Karpas-422 (cell line): ENCODE measurements around the gene LRRC74B. TPM values are rescaled to one million over a fixed set of nuclear protein-coding genes. Genes with fewer than 3 reads are reported as not detected.
"Not testable (repeated sequence)": the region's sequence is repeated elsewhere in the genome, so short reads cannot be mapped to it uniquely, and the experiment has no call there.

Experiments used
- DNase-seq: peaks from one replicate; pipeline ENCODE4 v3.0.0-alpha.2; 2015
- H2AFZ ChIP-seq: fragments of 200-600 bp; sonication (generic); 2 replicates; pipeline ENCODE4 v1.6.1; 2014; ENCODE audit warnings: antibody characterized with exemption, low read length, mixed read lengths
- H3K27ac ChIP-seq: fragments of 200-600 bp; sonication (generic); 2 replicates; pipeline ENCODE4 v1.5.1; 2014; ENCODE audit warnings: mild to moderate bottlenecking, low read length, moderate library complexity
- H3K27me3 ChIP-seq: fragments of 200-600 bp; sonication (generic); 2 replicates; pipeline ENCODE4 v1.6.1; 2014; ENCODE audit warnings: low read length, mixed read lengths
- H3K36me3 ChIP-seq: fragments of 200-600 bp; sonication (generic); 2 replicates; pipeline ENCODE4 v1.6.1; 2014; ENCODE audit warnings: low read length, mixed read lengths; ENCODE audit not compliant: insufficient read depth
- H3K4me1 ChIP-seq: fragments of 200-600 bp; sonication (generic); 2 replicates; pipeline ENCODE4 v1.6.1; 2014; ENCODE audit warnings: mild to moderate bottlenecking, low read length, mixed read lengths
- H3K4me2 ChIP-seq: fragments of 200-600 bp; sonication (generic); 2 replicates; pipeline ENCODE4 v1.6.1; 2014; ENCODE audit warnings: low read length, low read depth, mild to moderate bottlenecking; ENCODE audit not compliant: poor library complexity, severe bottlenecking
- H3K4me3 ChIP-seq: fragments of 200-600 bp; sonication (generic); 2 replicates; pipeline ENCODE4 v1.5.1; 2014; ENCODE audit warnings: mild to moderate bottlenecking, antibody characterized with exemption, low read length, mixed read lengths
- H3K79me2 ChIP-seq: fragments of 200-600 bp; sonication (generic); 2 replicates; pipeline ENCODE4 v1.6.1; 2014; ENCODE audit warnings: mild to moderate bottlenecking, low read length, mixed read lengths
- H3K9ac ChIP-seq: fragments of 200-600 bp; sonication (generic); 2 replicates; pipeline ENCODE4 v1.6.0; 2014; ENCODE audit warnings: low read length
- H3K9me2 ChIP-seq: fragments of 200-600 bp; sonication (generic), shearing (Covaris generic); replicated peaks from 2 replicates; pipeline ENCODE4 v1.6.0; 2014; ENCODE audit warnings: mild to moderate bottlenecking, low read length, moderate library complexity; ENCODE audit not compliant: insufficient read depth
- H3K9me3 ChIP-seq: fragments of 300-700, 200-600 bp; sonication (generic); 2 replicates; pipeline ENCODE4 v1.6.1; 2014; ENCODE audit warnings: low read length, mixed read lengths
- H4K20me1 ChIP-seq: fragments of 200-600 bp; sonication (generic); 2 replicates; pipeline ENCODE4 v1.6.1; 2014; ENCODE audit warnings: mild to moderate bottlenecking, antibody characterized with exemption, low read length, low read depth; ENCODE audit not compliant: insufficient read depth
- total RNA-seq: library from RNA; depleted of rRNA; stranded (reverse); fragments of >200 nt; shearing (Covaris generic); gene quantifications from 2 replicates; pipeline ENCODE4 v1.2.3, GENCODE V29; 2014; ENCODE audit warnings: low replicate concordance

LRRC74B gene
- total RNA-seq, 1 experiment from 2014 or later = not detected

DNA sequence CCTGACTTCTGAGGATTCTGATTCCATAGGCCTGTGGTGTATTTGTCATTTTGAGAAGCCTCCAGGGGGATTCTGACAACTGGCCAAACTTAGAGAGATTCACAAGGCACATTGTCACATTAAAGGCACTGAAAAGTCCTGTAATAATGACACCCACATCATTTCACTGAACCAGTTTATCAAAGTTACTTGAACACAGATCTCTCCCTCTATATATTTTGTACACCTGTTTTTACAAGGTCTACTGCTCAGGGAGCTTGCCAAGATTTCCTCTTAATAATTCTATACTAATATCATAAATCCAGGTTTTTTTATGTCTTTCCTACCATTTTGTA lies 50.0 kb downstream of the LRRC74B start:
- H3K4me1 ChIP-seq = no peaks in the 10 kb centered on the region
- H3K79me2 ChIP-seq = no peaks in the 10 kb centered on the region
- H3K27ac ChIP-seq = no peak overlapping the region
- H3K4me2 ChIP-seq = no peak overlapping the region
- H3K9me3 ChIP-seq = no peaks in the 10 kb centered on the region
- H3K36me3 ChIP-seq = no peaks in the 10 kb centered on the region
- H2AFZ ChIP-seq = no peak overlapping the region
- no peaks in the 10 kb centered on the region for H4K20me1 ChIP-seq
- no peak for DNase-seq
- no peaks in the 10 kb centered on the region for H3K27me3 ChIP-seq
- no peak overlapping the region for H3K4me3 ChIP-seq
- no peak overlapping the region for H3K9ac ChIP-seq
- no peaks in the 10 kb centered on the region for H3K9me2 ChIP-seq

DNA sequence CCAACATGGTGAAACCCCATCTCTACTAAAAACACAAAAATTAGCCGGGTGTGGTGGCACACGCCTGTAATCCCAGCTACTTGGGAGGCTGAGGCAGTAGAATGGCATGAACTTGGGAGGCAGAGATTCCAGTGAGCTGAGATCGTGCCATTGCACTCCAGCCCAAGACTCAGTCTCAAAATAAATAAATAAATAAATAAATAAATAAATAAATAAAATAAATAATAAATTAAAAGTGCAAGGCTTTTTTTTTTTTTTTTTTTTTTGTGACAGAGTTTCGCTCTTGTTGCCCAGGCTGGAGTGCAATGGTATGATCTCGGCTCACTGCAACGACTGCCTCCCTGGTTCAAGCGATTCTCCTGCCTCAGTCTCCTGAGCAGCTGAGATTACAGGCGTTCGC lies 51.1 kb downstream of the LRRC74B start:
- H3K9me2 ChIP-seq, H3K9me3 ChIP-seq, H3K4me1 ChIP-seq, H3K79me2 ChIP-seq, H3K4me2 ChIP-seq, H3K27ac ChIP-seq, H3K9ac ChIP-seq, DNase-seq, H3K4me3 ChIP-seq, H2AFZ ChIP-seq, H3K27me3 ChIP-seq, H3K36me3 ChIP-seq, H4K20me1 ChIP-seq: not testable (repeated sequence)

DNA sequence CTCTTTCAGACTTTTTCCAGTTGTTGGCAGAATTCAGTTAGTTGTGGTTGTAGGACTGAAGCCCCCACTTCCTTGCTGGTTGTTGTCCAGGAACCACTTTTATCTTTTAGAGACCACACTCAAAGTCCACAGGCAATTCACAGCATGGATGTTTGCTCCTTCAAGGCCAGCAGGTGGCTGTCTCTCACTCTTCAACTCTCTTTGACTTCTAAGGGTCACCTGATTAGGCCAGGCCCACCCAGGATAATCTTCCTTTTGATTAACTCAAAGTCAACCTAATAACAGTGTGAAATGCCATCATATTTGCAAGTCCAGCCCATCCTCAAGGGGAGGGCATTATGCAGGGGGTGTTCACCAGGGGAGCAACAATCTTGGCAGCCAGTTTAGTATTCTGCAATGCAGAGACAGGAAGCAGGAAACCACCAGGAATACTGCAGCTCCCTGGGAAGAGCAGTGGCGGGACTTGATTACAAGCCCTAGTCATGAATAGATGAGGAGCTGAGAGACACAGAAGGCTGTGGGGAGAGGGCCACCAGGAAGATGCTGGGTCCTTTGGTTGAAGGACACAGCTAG lies 52.4 kb downstream of the LRRC74B start:
- Histone ChIP-seq H3K27me3 (no peaks in the 10 kb centered on the region), H2AFZ (no peak overlapping the region), H3K4me3 (no peak overlapping the region), H3K9ac (no peak overlapping the region), H3K9me2 (no peaks in the 10 kb centered on the region), H3K4me1 (peaks cover 3% of the 10 kb centered on the region), H3K36me3 (no peaks in the 10 kb centered on the region), H3K27ac (no peak overlapping the region), H4K20me1 (no peaks in the 10 kb centered on the region), H3K4me2 (no peak overlapping the region), H3K9me3 (no peaks in the 10 kb centered on the region), H3K79me2 (no peaks in the 10 kb centered on the region)
- peak; percentile 52 for DNase-seq

DNA sequence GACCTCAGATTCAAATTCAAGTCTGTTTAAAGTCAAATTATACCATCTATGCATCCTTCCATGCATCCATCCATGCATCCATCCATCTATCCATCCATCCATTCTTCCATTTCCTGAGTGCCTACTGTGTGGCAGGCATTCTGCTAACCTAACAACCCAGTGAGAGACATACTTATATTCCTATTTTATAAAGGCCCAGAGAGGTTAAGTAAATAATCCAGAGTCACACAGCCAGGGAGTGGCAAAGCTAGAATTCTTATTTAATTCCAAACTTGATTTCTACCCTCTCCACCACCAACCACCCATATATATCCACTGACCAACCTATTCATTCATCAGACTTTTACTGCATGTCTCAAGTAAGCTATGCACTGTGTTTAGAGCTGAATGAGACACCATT lies 53.8 kb downstream of the LRRC74B start:
- Histone ChIP-seq H3K79me2 (no peaks in the 10 kb centered on the region), H3K4me3 (no peak overlapping the region), H3K4me2 (no peak overlapping the region), H2AFZ (no peak overlapping the region), H3K36me3 (no peaks in the 10 kb centered on the region), H4K20me1 (no peaks in the 10 kb centered on the region), H3K9me3 (no peaks in the 10 kb centered on the region), H3K4me1 (peaks cover 11% of the 10 kb centered on the region), H3K27ac (no peak overlapping the region), H3K27me3 (no peaks in the 10 kb centered on the region), H3K9ac (no peak overlapping the region), H3K9me2 (no peaks in the 10 kb centered on the region)
- DNase-seq = no peak

- no peaks in the 10 kb centered on the region for H3K27me3 ChIP-seq
- no peak overlapping the region for H2AFZ ChIP-seq
- no peaks in the 10 kb centered on the region for H4K20me1 ChIP-seq
- H3K4me3 ChIP-seq = no peak overlapping the region
- no peaks in the 10 kb centered on the region for H3K9me3 ChIP-seq
- no peak overlapping the region for H3K9ac ChIP-seq
- no peak for DNase-seq
- H3K4me1 ChIP-seq = peaks cover 12% of the 10 kb centered on the region
- no peaks in the 10 kb centered on the region for H3K9me2 ChIP-seq
- no peak overlapping the region for H3K4me2 ChIP-seq
- no peaks in the 10 kb centered on the region for H3K36me3 ChIP-seq
- no peaks in the 10 kb centered on the region for H3K79me2 ChIP-seq
- H3K27ac ChIP-seq = no peak overlapping the region
These were observed 54.6 kb downstream of the LRRC74B start for GRCh38 chr22:21100149-21101032.

GRCh38 chr22:21101877-21102638 lies 56.3 kb downstream of the LRRC74B start:
- Histone ChIP-seq H3K9me2 (no peaks in the 10 kb centered on the region), H3K36me3 (no peaks in the 10 kb centered on the region), H2AFZ (no peak overlapping the region), H3K79me2 (no peaks in the 10 kb centered on the region), H4K20me1 (no peaks in the 10 kb centered on the region), H3K27me3 (no peaks in the 10 kb centered on the region), H3K9me3 (no peaks in the 10 kb centered on the region), H3K9ac (no peak overlapping the region), H3K4me1 (peaks cover 12% of the 10 kb centered on the region), H3K4me2 (no peak overlapping the region), H3K27ac (no peak overlapping the region), H3K4me3 (no peak overlapping the region)
- DNase-seq = no peak

GRCh38 chr22:21102659-21103267 lies 57.0 kb downstream of the LRRC74B start:
- Histone ChIP-seq H2AFZ (no peak overlapping the region), H3K4me1 (peaks cover 12% of the 10 kb centered on the region), H3K79me2 (no peaks in the 10 kb centered on the region), H3K36me3 (no peaks in the 10 kb centered on the region), H3K27ac (no peak overlapping the region), H3K9ac (no peak overlapping the region; the same call in 1 of the 2 replicates), H3K4me2 (no peak overlapping the region), H4K20me1 (no peaks in the 10 kb centered on the region), H3K27me3 (no peaks in the 10 kb centered on the region), H3K9me2 (no peaks in the 10 kb centered on the region), H3K4me3 (no peak overlapping the region), H3K9me3 (no peaks in the 10 kb centered on the region)
- peak; percentile 88 for DNase-seq

DNA sequence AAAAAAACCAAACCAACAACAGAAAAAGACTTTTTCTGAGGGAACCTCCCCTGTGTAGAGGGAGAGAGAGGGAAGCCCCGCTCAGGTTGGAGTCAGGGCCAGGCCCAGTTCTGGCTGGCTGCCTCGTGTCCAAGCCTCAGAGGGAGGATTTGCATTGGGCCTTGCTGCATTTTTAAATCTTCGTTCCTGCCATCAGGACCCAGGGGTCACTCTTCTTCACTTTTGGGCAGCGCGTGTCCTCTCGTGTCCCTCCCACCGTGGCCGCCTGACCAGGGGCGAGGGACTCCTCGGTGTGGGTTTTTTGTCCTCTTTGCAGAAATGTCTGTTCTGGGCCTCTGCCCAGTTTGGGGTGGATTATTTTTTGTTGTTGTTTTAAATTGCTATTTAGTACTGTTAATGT lies 57.9 kb downstream of the LRRC74B start:
- no peaks in the 10 kb centered on the region for H3K9me2 ChIP-seq
- no peak for DNase-seq
- no peaks in the 10 kb centered on the region for H3K9me3 ChIP-seq
- H2AFZ ChIP-seq = no peak overlapping the region
- H3K79me2 ChIP-seq = no peaks in the 10 kb centered on the region
- H4K20me1 ChIP-seq = no peaks in the 10 kb centered on the region
- peaks cover 12% of the 10 kb centered on the region for H3K4me1 ChIP-seq
- peak overlapping the region; percentile 3 for H3K4me2 ChIP-seq
- no peaks in the 10 kb centered on the region for H3K27me3 ChIP-seq
- H3K4me3 ChIP-seq = no peak overlapping the region
- H3K36me3 ChIP-seq = no peaks in the 10 kb centered on the region
- no peak overlapping the region for H3K27ac ChIP-seq
- H3K9ac ChIP-seq = no peak overlapping the region
